Measurements from ENCODE around the gene SCYGR6. TPM values are rescaled to one million over a fixed set of nuclear protein-coding genes. Genes with fewer than 3 reads are reported as not detected.

Gene SCYGR6, protein sequence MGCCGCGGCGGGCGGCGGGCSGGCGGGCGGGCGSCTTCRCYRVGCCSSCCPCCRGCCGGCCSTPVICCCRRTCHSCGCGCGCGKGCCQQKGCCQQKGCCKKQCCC
- total RNA-seq (2021), result not detected in 2 replicates
- not detected for Bru-seq, nascent RNA
- not detected for BruChase-seq, experiment 1, labeled RNA remaining after a 2-hour chase
- not detected for BruChase-seq, experiment 2, labeled RNA remaining after a 6-hour chase
- long read RNA-seq, result 0 reads

DNA sequence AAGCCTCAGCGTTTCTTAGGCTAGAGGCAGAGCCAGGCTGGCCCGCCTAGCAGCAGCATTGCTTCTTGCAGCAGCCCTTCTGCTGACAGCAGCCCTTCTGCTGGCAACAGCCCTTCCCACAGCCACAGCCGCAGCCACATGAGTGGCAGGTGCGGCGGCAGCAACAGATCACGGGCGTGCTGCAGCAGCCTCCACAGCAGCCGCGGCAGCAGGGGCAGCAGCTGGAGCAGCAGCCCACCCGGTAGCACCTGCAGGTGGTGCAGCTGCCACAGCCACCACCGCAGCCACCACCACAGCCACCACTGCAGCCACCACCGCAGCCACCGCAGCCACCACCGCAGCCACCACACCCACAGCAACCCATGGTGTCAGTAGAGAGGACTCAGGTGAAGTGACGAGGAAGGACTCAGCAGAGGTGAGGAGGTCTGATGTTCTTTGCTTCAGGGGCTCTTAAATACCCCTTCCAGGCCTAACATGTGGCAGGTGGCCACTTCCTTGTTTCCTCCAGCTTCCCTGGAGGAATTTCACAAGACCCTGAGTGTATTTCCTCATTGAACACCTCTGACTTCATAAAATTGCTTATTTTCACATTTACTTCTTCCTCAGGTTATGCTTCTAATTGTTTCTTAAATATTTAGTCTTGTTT, at the start of gene SCYGR6:
Gene SCYGR6 (minus strand): TSS at position 364 of the 646 bp plus-strand sequence. CDS start 0 bp downstream, at position 364.
- no TSS peak for BruUV-seq (replicated peaks)
- DNase-seq, result peak in 1 of 2 experiments; percentile 49
- no peak within 1 kb of the TSS for H3K4me3 ChIP-seq
- TF ChIP-seq EZH2 (IDR thresholded peaks at IDR 0.05; ENCODE audit: low read depth), result no peak
- TF ChIP-seq, protein P1, sequence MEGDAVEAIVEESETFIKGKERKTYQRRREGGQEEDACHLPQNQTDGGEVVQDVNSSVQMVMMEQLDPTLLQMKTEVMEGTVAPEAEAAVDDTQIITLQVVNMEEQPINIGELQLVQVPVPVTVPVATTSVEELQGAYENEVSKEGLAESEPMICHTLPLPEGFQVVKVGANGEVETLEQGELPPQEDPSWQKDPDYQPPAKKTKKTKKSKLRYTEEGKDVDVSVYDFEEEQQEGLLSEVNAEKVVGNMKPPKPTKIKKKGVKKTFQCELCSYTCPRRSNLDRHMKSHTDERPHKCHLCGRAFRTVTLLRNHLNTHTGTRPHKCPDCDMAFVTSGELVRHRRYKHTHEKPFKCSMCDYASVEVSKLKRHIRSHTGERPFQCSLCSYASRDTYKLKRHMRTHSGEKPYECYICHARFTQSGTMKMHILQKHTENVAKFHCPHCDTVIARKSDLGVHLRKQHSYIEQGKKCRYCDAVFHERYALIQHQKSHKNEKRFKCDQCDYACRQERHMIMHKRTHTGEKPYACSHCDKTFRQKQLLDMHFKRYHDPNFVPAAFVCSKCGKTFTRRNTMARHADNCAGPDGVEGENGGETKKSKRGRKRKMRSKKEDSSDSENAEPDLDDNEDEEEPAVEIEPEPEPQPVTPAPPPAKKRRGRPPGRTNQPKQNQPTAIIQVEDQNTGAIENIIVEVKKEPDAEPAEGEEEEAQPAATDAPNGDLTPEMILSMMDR (conservative IDR thresholded peaks at IDR 0.05), result no peak
- no peak within 1 kb of the TSS for H3K27ac ChIP-seq
- H3K4me1 ChIP-seq (replicated peaks; ENCODE audit: insufficient read depth), result 0 out of 2 replicates have a peak, but pooled peaks cover 4% of the 10 kb centered on the region
- H2AFZ ChIP-seq, result no peak within 1 kb of the TSS
- no peaks in the 10 kb centered on the region for H3K27me3 ChIP-seq (ENCODE audit: insufficient read depth, low read depth)
- no peaks in the 10 kb centered on the region for H3K79me2 ChIP-seq (ENCODE audit: low read depth)
- no peak within 1 kb of the TSS for H3K4me2 ChIP-seq
- CTCF ChIA-PET, result no interaction called here
- H3K36me3 ChIP-seq (ENCODE audit: low read depth), result no peaks in the 10 kb centered on the region
- intact Hi-C loops (cut with micrococcal nuclease; ENCODE audit: unreplicated experiment), result no loop called here
- POLR2A ChIA-PET (ENCODE audit: unreplicated experiment), result no interaction called here
- H3F3A ChIP-seq (ENCODE audit: insufficient read depth, low read depth), result no peaks in the 10 kb centered on the region
- H3K9me2 ChIP-seq (ENCODE audit: insufficient read depth), result no peaks in the 10 kb centered on the region
- no peaks in the 10 kb centered on the region for H3K9me3 ChIP-seq (ENCODE audit: insufficient read depth, low read depth)
- no peaks in the 10 kb centered on the region for H4K20me1 ChIP-seq (ENCODE audit: insufficient read depth)

DNA sequence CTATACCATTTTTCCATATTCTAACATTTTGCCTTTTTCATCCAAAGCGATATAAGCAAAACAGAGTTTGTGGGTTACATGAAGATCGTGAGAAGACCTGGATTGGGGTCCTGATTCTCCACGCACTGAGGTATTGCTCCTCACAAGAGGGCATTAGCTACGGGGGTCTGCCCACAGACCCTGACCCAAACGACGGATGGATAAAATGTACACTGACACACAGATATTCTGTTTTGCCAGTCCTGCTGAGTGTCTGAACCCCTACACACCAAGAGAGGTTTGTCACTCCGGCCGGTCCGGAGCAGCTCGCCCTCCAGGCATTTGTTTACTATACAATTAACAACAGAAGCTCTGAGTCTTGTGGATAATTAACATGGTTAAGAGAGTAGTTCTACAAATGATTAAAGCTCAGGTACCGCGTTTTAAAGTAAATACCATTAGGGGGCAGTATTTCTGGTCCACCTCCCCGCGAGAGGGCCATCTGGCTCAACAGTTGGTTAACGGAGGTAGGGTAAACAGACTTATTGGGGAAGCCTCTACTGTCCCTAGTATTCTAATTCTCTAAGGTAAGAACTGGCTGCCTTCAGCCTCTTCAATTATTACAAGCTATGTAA, 49.6 kb upstream of the SCYGR6 start:
- DNase-seq, result no peak

DNA sequence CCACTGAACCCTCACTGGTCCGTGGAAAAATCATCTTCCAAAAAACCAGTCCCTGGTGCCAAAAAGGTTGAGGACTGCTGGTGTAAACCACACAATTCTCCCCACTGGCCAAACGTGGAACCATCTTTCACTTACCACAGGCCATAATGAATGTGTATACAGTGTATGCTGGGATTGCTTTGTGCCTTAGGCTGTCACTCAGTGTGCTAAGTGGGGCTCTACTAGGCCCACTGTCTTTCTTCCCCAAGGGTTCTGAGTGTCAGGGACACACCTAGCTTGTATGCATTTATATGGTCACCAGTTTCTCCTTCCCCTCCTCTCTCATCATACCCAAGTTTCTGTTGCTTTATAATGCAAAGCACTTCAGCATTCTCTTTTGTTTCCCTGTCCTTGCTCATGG, 48.4 kb upstream of the SCYGR6 start:
- Histone ChIP-seq H3K4me3 (no peak overlapping the region), H3K9me3 (ENCODE audit: insufficient read depth, low read depth) (no peaks in the 10 kb centered on the region), H3F3A (ENCODE audit: insufficient read depth, low read depth) (no peaks in the 10 kb centered on the region), H3K9me2 (ENCODE audit: insufficient read depth) (no peaks in the 10 kb centered on the region), H3K4me2 (no peak overlapping the region), H4K20me1 (ENCODE audit: insufficient read depth) (no peaks in the 10 kb centered on the region), H3K79me2 (ENCODE audit: low read depth) (no peaks in the 10 kb centered on the region), H3K4me1 (replicated peaks; ENCODE audit: insufficient read depth) (no peaks in the 10 kb centered on the region), H3K27me3 (ENCODE audit: insufficient read depth, low read depth) (no peaks in the 10 kb centered on the region), H3K36me3 (ENCODE audit: low read depth) (no peaks in the 10 kb centered on the region), H2AFZ (no peak overlapping the region), H3K27ac (no peak overlapping the region)
- TF ChIP-seq EZH2 (IDR thresholded peaks at IDR 0.05; ENCODE audit: low read depth), result no peak
- TF ChIP-seq, protein P1 (conservative IDR thresholded peaks at IDR 0.05), result no peak
- intact Hi-C loops (cut with micrococcal nuclease; ENCODE audit: unreplicated experiment), result no loop called here
- BruUV-seq (replicated peaks), result no TSS peak
- DNase-seq, result no peak
- CTCF ChIA-PET, result no interaction called here
- POLR2A ChIA-PET (ENCODE audit: unreplicated experiment), result no interaction called here

More for the DNA sequence above, 49.6 kb upstream of the SCYGR6 start:
- POLR2A ChIA-PET (ENCODE audit: unreplicated experiment), result no interaction called here
- intact Hi-C loops (cut with micrococcal nuclease; ENCODE audit: unreplicated experiment), result no loop called here
- no peak for TF ChIP-seq EZH2 (IDR thresholded peaks at IDR 0.05; ENCODE audit: low read depth)
- TF ChIP-seq, protein P1 (conservative IDR thresholded peaks at IDR 0.05), result no peak
- no peaks in the 10 kb centered on the region for H3K9me2 ChIP-seq (ENCODE audit: insufficient read depth)
- CTCF ChIA-PET, result interaction anchor here (0.6 kb wide), 1 partner anchor 1533 kb away, joined by 4 read pairs; no protein-coding TSS in a partner anchor
- H3K9me3 ChIP-seq (ENCODE audit: insufficient read depth, low read depth), result no peaks in the 10 kb centered on the region
- no peaks in the 10 kb centered on the region for H4K20me1 ChIP-seq (ENCODE audit: insufficient read depth)
- H3K79me2 ChIP-seq (ENCODE audit: low read depth), result no peaks in the 10 kb centered on the region
- H3K36me3 ChIP-seq (ENCODE audit: low read depth), result no peaks in the 10 kb centered on the region
- no peaks in the 10 kb centered on the region for H3F3A ChIP-seq (ENCODE audit: insufficient read depth, low read depth)
- H3K27me3 ChIP-seq (ENCODE audit: insufficient read depth, low read depth), result no peaks in the 10 kb centered on the region
- no TSS peak for BruUV-seq (replicated peaks)
- no peak overlapping the region for H3K27ac ChIP-seq
- no peak overlapping the region for H3K4me3 ChIP-seq
- no peak overlapping the region for H2AFZ ChIP-seq
- H3K4me1 ChIP-seq (replicated peaks; ENCODE audit: insufficient read depth), result no peaks in the 10 kb centered on the region
- no peak overlapping the region for H3K4me2 ChIP-seq
